Aorta (tissue), 5 donors: ENCODE measurements around the gene PPP3CA. TPM values are rescaled to one million over a fixed set of nuclear protein-coding genes. Genes with fewer than 3 reads are reported as not detected.

Experiments
- ATAC-seq: fragments of 200-7000 bp; cut with Tn5 transposase; one replicate; pipeline ENCODE4 v1.9.1; 2022; ENCODE audit warnings: moderate library complexity; ENCODE audit not compliant: low FRiP score
- DNase-seq, 2 donors: peaks; one replicate each; pipeline ENCODE4 v3.0.0-alpha.2; 2020
- H3K27ac ChIP-seq, 2 donors: one replicate each; pipeline ENCODE4 v1.5.1; 2013; ENCODE audit warnings: low read length in 2 of 2, mild to moderate bottlenecking in 2 of 2, moderate library complexity in 2 of 2, control low read depth in 1 of 2, inconsistent platforms in 1 of 2, low read depth in 1 of 2
- H3K27me3 ChIP-seq, 2 donors: one replicate each; pipeline ENCODE4 v1.6.1; 2013; ENCODE audit warnings: control low read depth in 1 of 2, low read length in 1 of 2, mild to moderate bottlenecking in 1 of 2, moderate library complexity in 1 of 2; ENCODE audit not compliant: insufficient read depth in 2 of 2, control insufficient read depth in 1 of 2
- H3K36me3 ChIP-seq, 2 donors: one replicate each; pipeline ENCODE4 v1.6.1; 2013; ENCODE audit warnings: control low read depth in 1 of 2, low read length in 1 of 2, mild to moderate bottlenecking in 1 of 2; ENCODE audit not compliant: insufficient read depth in 2 of 2, control insufficient read depth in 1 of 2
- H3K4me1 ChIP-seq, 2 donors: one replicate each; pipeline ENCODE4 v1.6.1; 2013; ENCODE audit warnings: low read length in 2 of 2, control low read depth in 1 of 2, mild to moderate bottlenecking in 1 of 2, moderate library complexity in 1 of 2; ENCODE audit not compliant: insufficient read depth in 2 of 2, control insufficient read depth in 1 of 2
- H3K4me3 ChIP-seq, 2 donors: one replicate each; pipeline ENCODE4 v1.5.1; 2013; ENCODE audit warnings: low read length in 2 of 2, control low read depth in 1 of 2, mild to moderate bottlenecking in 1 of 2
- H3K9me3 ChIP-seq: one replicate; pipeline ENCODE4 v1.6.1; 2013; ENCODE audit warnings: mild to moderate bottlenecking, low read length; ENCODE audit not compliant: control insufficient read depth
- WGBS, 2 donors: extraction: QIAGEN DNeasy Blood & Tissue Kit; methylation state at CpG; one replicate each; pipeline ENCODE4 v1.1.7; 2013; 5-methylcytosine and 5-hydroxymethylcytosine counted together
- intact Hi-C, 2 donors: fragments of 100-400 bp; cut with DNase I; formaldehyde crosslinking; loops; one replicate each; pipeline versions ENCODE4 v1.14.2 to v1.15.0; 2022
- polyA plus RNA-seq, 2 donors: library from polyadenylated mRNA; stranded (reverse); fragments of 200-250 nt; gene quantifications; one replicate each; pipeline ENCODE4 v1.2.3, GENCODE V29; 2013
- total RNA-seq, 2 donors: library from RNA; stranded (reverse); fragmentation: NEBNext Ultra II Directional; extraction: Animal tissue kit (Norgen Biotek cat#: 25700); gene quantifications; one replicate each; pipeline ENCODE4 v1.2.1, GENCODE V29; 2021
- donor health status: healthy with polysubstance abuse.
- donor health status: Bipolar disorder and iron deficiency.
- donor health status: DM: no; HTN: no; CAD: no.
- donor health status: DM: no; HTN: no; CAD: no.
- donor health status: DM: yes; HTN: yes; CAD: no.

Gene PPP3CA
- total and polyA plus RNA-seq, 4 donors = 6.8 to 56.4 (median 24.7) TPM

DNA sequence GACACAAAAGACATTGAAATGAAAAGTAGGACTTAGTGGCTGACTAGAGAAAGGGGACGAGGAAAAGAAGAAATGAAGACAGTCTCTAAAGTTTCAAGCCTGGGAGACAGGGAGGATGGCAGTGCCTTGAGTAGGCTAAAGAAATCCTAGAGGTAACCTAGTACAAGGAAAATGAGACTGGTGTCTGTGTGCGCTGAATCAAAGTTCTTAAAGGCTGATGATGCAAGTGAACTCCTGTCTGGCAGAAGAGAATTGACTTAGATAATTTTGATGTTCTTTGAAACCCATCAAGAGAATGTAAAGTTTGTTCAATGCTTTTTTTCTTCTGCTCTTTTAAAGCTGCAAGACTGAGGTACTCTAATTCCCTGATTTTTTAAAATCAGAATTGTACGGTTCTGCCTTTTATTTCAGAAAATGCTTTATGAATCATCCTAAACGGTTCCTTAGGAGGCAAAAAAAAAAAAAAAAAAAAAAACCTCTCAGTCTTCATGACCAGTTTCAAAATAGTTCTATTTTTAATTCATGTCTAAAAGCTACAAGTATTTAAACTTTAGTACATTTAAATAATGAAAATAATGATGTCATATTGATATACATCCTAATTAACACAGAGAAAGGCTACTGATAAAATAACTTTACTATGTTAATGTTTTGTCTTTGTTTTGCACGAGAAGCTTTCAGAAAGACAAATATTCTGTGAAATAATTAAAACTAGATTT, 189.8 kb downstream of the PPP3CA start:
- no peak overlapping the region for H3K27ac ChIP-seq
- H3K27me3 ChIP-seq = no peaks in the 10 kb centered on the region
- intact Hi-C loops = no loop called here
- peaks cover 2 to 3% of the 10 kb centered on the region in 2 donors for H3K4me1 ChIP-seq
- H3K4me3 ChIP-seq = no peak overlapping the region
- ATAC-seq (no peak), DNase-seq (no peak)
- H3K9me3 ChIP-seq = no peaks in the 10 kb centered on the region
- WGBS, 2 donors = 46 to 49% methylated on average over 5 of the region's 5 CpGs
- H3K36me3 ChIP-seq = no peaks in the 10 kb centered on the region

DNA sequence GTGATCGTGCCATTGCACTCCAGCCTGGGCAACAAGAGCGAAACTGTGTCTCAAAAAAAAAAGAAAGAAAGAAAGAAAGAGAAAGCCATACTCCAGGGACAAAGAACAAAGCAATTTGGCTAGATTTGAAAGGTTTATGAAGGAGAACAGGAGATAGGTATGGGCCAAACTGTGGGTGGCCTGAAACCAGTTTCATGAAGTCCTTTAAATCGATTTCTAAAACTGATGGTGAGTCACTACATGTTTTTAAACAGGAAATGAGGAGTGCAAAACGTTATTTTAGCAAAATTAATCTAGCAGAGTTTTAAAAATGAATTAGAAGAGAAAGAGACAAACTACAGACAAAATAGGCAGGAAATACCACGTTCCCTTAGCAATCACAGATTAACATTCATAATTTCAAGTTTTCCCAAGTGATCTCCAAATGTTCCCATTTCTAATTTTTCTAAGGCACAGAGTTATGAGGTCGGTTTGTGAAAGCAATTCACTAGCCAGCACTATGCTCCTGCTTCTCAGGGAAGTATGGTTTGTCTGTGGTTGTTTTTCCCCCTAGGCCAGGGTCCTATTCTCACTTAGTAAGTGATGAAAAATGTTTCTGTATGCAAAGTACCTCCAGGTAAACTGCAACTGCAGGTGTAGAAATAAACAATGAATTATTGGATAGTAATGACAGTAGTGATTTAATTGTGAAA, 190.6 kb downstream of the PPP3CA start:
- no peak overlapping the region for H3K4me3 ChIP-seq
- no peaks in the 10 kb centered on the region for H3K27me3 ChIP-seq
- no peak overlapping the region for H3K27ac ChIP-seq
- H3K9me3 ChIP-seq = no peaks in the 10 kb centered on the region
- 39 to 42% methylated on average over 6 of the region's 6 CpGs for WGBS, 2 donors
- intact Hi-C loops = no loop called here
- ATAC-seq = no peak
- DNase-seq = no peak
- peaks cover 2 to 3% of the 10 kb centered on the region in 2 donors for H3K4me1 ChIP-seq
- no peaks in the 10 kb centered on the region for H3K36me3 ChIP-seq

DNA sequence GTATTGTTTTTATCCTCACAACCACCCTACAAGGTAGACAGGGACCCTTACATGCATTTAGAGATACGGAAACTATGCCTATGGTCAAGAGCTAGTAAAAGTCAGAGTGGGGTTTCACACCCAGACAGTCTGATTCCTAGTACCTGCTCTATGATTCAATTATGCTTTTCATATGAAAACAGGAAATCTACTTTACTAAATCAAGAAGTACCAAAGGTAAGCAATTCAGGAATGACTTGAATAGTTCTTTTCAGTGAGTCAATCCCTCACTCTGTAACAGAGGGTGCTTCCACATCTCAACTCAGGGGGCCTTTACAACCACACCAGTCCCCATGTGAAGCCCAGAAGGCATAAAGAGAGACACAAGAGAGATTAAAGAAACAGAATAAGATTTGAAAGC, 191.4 kb downstream of the PPP3CA start:
- peaks cover 2 to 3% of the 10 kb centered on the region in 2 donors for H3K4me1 ChIP-seq
- ATAC-seq (no peak), DNase-seq (no peak)
- H3K4me3 ChIP-seq = no peak overlapping the region
- H3K9me3 ChIP-seq = no peaks in the 10 kb centered on the region
- no peak overlapping the region for H3K27ac ChIP-seq
- 99 to 100% methylated on average over 1 of the region's 1 CpG for WGBS, 2 donors
- no peaks in the 10 kb centered on the region for H3K27me3 ChIP-seq
- intact Hi-C loops = no loop called here
- H3K36me3 ChIP-seq = no peaks in the 10 kb centered on the region

DNA sequence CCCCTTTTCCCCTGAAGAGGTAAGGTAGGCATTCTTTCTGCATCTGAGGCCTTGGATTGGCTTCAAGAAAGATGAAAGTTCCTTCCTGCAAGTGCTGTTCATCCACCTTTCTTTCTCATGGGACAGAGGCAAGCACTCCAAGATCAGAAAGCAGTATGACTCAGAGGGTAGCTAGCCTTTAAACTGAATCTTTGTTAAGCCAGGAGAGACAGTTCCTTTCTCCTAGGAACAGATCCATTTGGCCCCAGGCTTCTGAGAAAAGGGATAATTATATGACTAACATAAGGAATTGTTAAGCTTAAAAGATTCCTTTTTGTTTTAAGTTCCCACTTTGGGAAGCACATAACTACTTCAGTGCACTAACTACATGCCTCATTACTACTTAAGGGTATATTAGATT, 192.0 kb downstream of the PPP3CA start:
- Histone ChIP-seq H3K4me3 (no peak overlapping the region), H3K9me3 (no peaks in the 10 kb centered on the region), H3K27ac (no peak overlapping the region), H3K27me3 (no peaks in the 10 kb centered on the region), H3K36me3 (no peaks in the 10 kb centered on the region), H3K4me1 (peaks cover 2 to 3% of the 10 kb centered on the region in 2 donors)
- intact Hi-C loops = no loop called here
- no peak for ATAC-seq
- DNase-seq = no peak

DNA sequence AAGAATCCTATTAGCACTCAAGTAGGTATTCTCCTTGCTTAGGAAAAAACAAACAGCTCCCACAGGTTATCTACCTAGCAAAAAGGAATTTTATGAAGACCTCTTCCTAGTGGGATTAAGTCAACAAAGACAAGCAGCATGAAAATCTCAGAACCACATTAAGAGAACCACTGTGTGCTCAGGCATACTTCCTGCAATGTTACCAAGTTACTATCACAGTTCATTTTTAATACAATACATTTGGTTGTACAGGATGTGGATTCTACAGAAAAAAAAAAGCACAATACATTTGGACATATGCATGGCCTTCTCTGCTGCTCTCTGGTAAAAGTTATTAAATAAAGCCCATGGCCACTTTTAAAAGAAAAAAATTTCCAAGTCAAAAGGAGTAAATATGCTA, 193.7 kb downstream of the PPP3CA start:
- H3K4me3 ChIP-seq = no peak overlapping the region
- H3K27me3 ChIP-seq = no peaks in the 10 kb centered on the region
- no peaks in the 10 kb centered on the region for H3K36me3 ChIP-seq
- ATAC-seq = no peak
- no peak overlapping the region for H3K27ac ChIP-seq
- peaks cover 2 to 3% of the 10 kb centered on the region in 2 donors for H3K4me1 ChIP-seq
- DNase-seq = no peak
- intact Hi-C loops = no loop called here
- no peaks in the 10 kb centered on the region for H3K9me3 ChIP-seq

DNA sequence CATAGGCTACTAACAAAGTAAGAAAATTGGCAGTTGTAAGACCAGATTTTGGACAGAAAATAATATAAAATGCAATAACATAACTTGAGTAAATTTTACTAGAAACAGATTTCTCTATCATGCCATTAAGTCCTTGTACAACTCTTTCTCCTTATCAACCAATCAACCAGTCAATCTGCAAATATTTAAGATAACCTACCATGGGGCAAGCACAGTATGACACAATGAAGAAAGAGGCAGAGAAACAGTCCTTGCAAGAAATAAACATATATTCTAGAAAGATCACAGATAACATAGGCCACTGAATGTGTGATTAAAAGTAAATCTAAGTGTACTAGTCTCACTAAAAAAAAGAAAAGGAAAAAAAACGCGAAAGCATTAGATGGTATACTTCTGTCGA, 194.8 kb downstream of the PPP3CA start:
- 95 to 96% methylated on average over 3 of the region's 3 CpGs for WGBS, 2 donors
- DNase-seq (no peak), ATAC-seq (no peak)
- no peak overlapping the region for H3K4me3 ChIP-seq
- H3K9me3 ChIP-seq = no peaks in the 10 kb centered on the region
- no peaks in the 10 kb centered on the region for H3K36me3 ChIP-seq
- H3K4me1 ChIP-seq = peaks cover 0 to 3% of the 10 kb centered on the region in 2 donors
- intact Hi-C loops = no loop called here
- no peak overlapping the region for H3K27ac ChIP-seq
- H3K27me3 ChIP-seq = no peaks in the 10 kb centered on the region

DNA sequence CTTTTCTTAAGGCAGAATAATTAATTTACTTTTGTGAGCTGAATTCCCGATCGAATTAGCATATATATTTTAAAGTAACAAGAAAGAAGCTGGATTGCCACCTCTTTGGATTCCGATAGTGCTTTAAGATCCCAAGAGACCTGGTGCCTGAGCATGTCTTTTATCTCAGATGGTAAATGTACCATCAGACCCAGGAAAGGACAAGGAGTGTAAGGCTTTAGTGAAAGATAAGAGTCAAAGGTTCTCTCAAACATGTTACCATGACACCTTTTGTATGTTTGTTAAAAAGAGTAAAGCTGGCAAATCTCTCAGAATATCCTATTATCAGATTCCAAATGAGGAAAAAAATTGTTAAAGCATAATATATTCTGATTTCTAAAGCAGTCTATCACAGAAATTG, 198.8 kb downstream of the PPP3CA start:
- Histone ChIP-seq H3K36me3 (no peaks in the 10 kb centered on the region), H3K4me1 (no peaks in the 10 kb centered on the region), H3K27ac (no peak overlapping the region), H3K27me3 (no peaks in the 10 kb centered on the region), H3K9me3 (no peaks in the 10 kb centered on the region), H3K4me3 (no peak overlapping the region)
- no peak for ATAC-seq
- 83 to 92% methylated on average over 3 of the region's 3 CpGs for WGBS, 2 donors
- no peak for DNase-seq
- intact Hi-C loops = no loop called here

DNA sequence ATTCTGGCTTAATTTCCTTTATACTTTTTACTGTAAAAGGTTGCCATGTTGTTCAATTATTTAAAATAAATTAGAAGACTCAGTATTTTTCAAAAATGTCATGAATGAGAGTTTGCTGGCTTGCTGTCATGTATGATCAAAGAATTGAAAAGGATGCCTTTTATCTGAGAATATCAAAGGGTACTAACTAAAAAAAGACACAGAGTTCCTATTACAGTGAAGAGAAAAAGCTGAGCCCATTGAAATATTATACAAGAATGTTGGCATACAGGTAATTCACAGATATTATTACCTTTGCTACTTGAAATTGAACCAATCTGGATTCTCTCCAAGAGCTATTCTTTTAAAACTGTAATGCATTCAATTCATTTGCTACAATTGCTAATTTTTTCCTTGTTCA, 200.0 kb downstream of the PPP3CA start:
- ATAC-seq (no peak), DNase-seq (no peak)
- Histone ChIP-seq H3K4me1 (no peaks in the 10 kb centered on the region), H3K9me3 (no peaks in the 10 kb centered on the region), H3K4me3 (no peak overlapping the region), H3K27ac (no peak overlapping the region), H3K36me3 (no peaks in the 10 kb centered on the region), H3K27me3 (no peaks in the 10 kb centered on the region)
- intact Hi-C loops = no loop called here

DNA sequence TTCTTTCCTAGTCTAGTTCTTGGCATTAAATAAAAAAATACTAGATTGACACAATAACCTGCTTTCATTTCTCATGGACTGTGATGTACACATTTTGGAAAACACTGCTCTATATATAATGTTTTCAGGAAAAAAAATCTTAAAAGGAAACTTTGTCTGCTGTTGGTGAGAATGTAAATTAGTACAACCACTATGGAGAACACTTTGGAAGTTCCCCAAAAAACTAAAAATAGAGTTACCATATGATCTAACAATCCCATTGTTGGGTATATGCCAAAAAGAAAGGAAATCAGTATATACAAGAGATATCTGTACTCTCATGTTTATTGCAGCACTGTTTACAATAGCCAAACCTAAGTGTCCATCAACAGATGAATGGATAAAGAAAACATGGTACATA, 202.3 kb downstream of the PPP3CA start:
- intact Hi-C loops = no loop called here
- DNase-seq (no peak), ATAC-seq (no peak)
- Histone ChIP-seq H3K4me1 (no peaks in the 10 kb centered on the region), H3K9me3 (no peaks in the 10 kb centered on the region), H3K27ac (no peak overlapping the region), H3K36me3 (no peaks in the 10 kb centered on the region), H3K27me3 (no peaks in the 10 kb centered on the region), H3K4me3 (no peak overlapping the region)
